GM12891 (cell line): Measurements from ENCODE around the gene ASMTL.

ENCODE experiments used
- POLR2A ChIP-seq: IDR thresholded peaks from 2 replicates; pipeline ENCODE4 v1.6.1; 2011; ENCODE audit warnings: low read depth, low read length, control low read depth
- POLR2AphosphoS5 ChIP-seq: IDR thresholded peaks from 2 replicates; pipeline ENCODE4 v1.6.1; 2011; ENCODE audit warnings: low read depth, low read length, control low read depth

- TF ChIP-seq POLR2A (no peak), POLR2AphosphoS5 (no peak)
Measured at GRCh38 chrX:1394731-1395501, 57.8 kb downstream of the ASMTL start.
